Skin of body (tissue), 2 donors: Measurements from ENCODE around the gene TGM6. TPM values are rescaled to one million over a fixed set of nuclear protein-coding genes. Genes with fewer than 3 reads are reported as not detected.

Experiments used
- DNase-seq: peaks from one replicate; lab custom pipeline; 2025; lab: John Stamatoyannopoulos, UW
- total RNA-seq: library from RNA; depleted of rRNA; stranded (reverse); fragments of >200 nt; gene quantifications from one replicate; pipeline ENCODE4 v1.2.3, GENCODE V29; 2014

Gene TGM6
- total RNA-seq, 1 donor from 2014 or later = 6.1 TPM

DNA sequence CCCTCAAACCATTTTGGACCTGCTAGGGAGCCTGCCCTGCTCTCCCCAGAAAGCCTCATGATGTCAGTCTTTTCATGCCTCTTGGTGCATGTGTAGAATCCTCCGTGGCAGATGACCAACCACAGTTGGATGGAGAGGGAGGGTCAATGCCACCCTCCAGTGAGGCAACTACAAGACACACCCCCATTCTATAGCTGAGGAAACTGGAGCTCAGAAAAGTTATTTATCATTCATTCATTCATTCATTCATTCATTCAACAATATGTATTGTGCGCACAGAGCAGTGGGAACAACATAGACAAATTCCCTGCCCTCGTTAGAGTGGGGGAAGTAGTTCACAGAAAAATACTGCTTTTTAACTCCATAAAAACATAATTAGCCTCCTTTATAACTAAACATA, 73.1 kb downstream of the TGM6 start:
- DNase-seq = no peak

DNA sequence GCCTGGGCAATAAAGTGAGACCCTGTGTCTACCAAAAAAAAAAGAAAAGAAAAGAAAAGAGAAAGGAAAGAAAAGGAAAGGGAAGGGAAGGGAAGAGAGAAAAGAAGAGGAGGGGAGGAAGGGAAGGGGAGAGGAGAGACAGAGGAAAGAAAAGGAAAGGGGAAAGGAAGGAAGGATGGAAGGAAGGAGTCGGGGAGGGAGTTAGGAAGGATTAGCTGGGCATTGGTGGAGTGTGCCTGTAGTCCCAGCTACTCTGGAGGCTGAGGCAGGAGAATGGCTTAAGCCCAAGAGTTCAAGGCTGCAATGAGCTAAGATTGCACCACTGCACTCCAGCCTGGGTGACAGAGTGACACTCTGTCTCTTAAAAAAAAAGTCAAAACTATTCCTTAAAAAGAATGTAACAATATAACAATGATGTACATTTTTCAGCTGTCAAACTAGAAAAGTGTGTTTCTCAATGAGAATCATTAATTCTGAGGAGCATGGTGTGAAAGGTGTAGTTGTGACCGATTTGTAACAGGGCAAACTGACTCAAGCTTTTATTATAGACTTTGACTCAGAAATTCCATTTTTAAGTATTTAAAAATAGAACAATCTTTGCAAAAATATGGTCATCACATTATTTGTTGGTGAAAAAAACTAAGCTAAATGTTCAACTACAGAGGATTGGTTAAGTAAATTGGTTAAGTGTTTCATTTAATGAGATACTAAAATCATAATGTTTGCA, 75.2 kb downstream of the TGM6 start:
- no peak for DNase-seq

DNA sequence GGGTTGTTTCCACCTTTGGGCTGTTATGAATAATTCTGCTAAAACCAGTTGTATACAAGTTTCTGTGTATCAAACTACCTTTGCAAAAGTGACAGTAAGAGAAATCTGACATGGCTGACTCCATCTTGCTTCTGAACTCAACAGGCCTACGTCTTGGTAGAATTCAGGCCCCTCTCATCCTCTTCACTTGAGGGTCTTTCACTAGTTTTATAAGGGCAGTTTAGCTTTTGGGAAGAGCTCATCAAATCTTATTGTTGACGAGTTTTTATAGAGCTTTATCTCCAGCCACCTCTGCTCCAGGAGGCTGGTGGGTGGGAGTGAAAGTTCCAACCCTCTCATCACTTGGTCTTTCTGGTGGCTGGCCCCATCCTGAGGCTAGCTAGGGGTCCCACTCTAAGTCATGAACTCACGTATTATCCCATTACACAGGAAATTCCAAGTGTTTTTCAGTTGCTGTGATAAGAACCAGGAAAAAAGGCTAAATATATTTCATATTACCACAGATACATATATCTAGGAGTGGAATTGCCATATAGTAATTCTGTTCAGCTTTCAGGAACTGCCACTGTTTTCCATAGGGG, 78.3 kb downstream of the TGM6 start:
- DNase-seq = no peak

DNA sequence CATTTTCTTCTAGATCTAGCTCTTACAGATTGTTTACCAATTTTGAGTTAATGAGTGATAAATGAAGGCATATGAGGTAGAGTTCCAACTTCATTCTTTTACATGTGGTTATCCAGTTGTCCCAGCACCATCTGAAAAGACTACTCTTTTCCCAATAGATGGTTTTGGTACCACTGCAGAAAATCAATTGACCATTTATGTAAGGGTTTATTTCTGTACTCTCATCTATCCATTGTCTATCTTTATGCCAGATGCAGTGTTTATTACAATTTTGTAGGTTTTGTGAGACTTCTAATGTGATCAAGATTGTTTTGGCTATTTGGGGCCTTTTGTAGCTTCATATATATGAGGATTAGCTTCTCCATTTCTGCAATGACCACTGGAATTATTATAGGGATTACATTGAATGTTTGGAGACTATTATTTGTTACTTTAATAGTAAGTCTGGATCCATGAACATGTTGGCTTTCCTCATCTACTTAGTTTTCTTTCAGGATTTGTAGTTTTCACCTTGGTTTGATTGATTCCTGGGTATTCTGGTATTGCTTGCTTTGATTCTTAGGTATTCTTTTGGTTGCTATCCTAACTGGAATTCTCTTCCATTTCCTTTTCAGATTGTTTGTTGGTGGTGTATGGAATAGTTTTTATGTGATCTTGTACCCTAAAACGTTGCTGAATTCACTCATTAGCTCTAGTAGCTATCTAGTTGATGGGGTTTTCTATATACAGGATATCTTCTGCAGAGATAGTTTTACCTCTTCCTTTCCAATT, 79.5 kb downstream of the TGM6 start:
- no peak for DNase-seq

DNA sequence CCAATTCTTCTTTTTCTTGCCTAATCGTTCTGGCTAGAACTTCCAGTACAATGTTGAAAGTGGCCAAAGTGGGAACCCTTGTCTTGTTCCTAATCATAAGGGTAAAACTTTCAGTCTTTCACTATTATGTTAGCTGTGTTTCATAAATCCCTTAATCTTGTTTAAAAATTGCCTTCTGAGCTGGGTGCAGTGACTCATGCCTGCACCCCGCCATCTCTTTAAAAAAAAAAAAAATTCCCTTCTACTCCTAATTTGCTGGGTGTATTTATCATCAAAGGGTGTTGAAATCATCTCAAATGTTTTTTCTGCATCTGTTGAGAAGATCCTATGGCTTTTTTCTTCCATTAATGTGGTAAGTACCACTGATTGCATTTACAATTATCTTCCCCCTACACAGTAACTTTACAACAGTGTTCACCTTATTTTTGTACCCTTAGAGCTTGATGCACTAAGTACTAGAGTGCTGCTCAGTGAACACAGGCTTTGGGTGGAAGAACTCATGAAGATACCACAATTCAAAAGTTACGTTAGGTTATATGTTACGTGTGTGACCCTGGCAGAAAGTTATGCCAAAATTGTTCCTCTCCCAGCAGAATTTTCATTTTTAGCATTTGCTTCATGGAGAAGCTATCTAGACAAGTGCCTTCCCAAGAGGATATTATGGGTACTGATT, 80.2 kb downstream of the TGM6 start:
- no peak for DNase-seq

DNA sequence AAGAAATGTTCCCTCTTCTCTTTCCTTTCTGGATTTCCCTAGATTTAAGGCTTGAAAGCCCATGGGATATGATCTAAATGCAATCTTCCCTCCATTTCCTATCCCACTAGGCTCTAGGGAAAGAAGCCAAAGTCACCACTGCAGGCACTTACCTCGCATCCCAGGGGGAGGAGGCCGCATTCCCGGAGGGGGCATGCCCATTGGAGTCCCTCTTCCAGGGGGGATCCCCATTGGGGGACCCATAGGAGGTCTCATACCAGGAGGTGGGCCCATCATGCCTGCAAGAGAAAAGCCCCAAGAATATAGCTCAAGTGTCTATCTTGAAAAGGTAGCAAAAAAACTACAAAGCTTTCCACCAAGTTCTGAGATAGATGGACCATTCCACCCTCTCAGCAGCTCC, 81.8 kb downstream of the TGM6 start:
- no peak for DNase-seq

DNA sequence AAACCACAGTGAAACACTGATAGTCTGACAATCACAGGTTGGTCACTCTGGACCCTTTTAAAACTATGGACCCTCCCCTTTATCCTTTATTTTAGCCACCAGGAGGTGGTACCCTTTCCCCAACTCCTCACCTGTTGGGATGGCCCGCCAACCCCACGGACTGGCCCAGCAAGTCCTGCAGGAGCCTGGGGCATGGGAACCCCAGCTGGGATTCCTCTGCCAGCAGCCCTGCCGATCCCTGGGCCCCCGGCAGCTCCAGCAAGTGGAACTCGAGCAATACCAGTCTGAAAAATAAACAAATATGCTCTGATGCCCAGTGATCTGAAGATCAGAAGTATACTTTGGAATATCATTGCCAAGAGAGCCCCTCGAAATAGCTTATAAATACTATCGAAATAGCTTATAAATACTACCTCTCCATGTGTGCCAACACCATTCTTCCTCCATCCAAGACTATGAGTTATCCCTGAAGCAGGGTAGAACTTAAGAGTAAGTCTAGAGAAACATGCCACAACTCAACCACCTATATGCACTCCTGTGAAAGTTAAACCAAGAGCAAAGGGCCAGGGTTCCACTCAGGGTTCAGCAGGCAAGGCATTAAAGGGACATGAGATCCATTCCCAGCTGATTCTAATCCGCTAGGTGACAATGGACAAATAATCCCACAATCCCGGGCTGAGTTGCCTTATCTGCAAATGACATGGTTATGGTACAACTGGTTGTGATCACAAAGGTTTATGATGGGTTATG, 83.1 kb downstream of the TGM6 start:
- DNase-seq = no peak

DNA sequence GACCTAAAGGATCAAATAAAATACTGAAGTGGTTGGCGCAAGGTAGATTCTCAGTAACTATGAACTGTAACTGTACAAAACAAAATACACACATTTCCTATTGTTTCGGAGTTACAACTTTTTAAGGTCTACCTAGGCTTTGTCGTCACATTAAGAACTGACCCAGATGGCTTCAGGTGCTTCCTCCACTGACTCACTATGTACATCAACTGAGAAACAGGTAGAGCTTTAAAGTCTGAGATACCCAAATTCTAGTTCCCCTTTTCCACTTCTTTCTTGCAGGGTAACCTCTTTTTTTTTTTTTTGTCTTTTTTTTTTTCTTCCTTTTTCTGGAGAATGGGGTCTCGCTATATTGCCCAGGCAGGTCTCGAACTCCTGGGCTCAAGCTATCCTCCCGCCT, 84.4 kb downstream of the TGM6 start:
- no peak for DNase-seq

DNA sequence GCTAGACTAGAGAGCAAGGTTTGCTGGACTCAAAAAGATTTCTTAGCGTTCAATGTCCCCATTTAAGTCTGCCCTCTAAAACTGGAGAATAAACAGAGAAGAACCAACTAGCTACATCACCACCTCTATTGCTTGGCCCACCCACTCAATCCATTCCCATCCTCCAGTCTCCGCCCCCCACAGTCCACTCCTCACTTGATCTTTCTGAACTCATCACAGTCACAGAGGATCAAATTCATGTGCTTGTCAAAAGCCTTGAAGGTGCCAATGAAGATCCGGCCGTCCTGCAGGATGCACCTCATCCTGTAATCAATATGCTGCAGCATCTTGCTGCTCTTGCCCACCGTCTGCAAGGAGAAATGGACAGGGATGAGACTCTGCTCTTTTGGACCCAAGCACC, 86.7 kb downstream of the TGM6 start:
- DNase-seq = no peak

DNA sequence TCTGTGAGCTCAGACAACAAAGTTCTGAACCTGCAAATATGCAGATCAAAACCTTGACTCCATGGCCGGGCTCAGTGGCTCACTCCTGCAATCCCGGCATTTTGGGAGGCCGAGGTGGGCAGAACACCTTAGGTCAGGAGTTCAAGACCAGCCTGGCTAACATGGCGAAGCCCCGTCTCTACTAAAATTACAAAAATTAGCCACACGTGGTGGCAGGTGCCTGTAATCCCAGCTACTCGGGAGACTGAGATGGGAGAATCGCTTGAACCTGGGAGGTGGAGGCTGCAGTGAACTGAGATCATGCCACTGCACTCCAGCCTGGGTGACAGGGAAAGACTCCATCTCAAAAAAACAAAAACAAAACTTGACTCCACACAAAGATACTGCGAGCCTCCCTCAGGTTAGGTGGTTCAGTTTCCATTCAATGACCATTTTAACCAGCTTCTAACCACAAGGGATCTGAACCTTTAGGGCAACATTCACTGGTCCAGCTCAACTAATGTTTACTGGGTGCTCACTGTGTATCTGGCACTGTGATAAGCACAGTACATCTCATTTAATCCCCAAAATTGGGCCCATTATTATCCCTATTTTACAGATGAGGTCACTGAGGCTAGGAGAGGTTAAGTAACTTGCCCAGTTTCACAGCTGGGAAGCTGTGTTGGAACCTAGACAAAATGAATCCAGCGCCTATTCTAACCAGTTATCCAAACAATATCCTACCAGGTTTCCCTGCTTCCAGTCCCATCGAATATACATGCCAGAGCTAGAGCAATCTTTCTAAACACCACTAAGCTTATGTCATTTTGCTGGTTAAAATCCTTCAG, 88.1 kb downstream of the TGM6 start:
- no peak for DNase-seq

DNA sequence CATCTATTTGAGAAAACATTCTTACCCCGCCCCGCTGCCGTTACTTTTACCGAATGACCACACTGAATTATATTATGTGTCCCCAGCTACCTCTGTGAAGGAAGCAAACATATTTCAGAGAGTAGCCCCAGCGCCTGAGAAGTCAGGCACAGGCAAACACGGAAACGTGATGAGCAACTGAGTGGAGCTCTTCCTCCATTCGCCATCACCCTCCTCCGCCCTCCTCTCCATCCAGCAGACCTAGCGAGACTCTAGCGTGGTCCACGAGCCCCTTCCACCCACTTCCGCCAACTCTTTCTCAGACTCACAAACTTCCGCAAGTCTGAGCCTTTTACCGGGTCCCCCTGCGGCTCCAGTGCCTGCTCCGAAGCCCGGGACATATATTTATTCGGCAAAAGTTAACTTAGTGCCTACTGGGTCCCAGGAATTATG, 89.3 kb downstream of the TGM6 start:
- DNase-seq = no peak

DNA sequence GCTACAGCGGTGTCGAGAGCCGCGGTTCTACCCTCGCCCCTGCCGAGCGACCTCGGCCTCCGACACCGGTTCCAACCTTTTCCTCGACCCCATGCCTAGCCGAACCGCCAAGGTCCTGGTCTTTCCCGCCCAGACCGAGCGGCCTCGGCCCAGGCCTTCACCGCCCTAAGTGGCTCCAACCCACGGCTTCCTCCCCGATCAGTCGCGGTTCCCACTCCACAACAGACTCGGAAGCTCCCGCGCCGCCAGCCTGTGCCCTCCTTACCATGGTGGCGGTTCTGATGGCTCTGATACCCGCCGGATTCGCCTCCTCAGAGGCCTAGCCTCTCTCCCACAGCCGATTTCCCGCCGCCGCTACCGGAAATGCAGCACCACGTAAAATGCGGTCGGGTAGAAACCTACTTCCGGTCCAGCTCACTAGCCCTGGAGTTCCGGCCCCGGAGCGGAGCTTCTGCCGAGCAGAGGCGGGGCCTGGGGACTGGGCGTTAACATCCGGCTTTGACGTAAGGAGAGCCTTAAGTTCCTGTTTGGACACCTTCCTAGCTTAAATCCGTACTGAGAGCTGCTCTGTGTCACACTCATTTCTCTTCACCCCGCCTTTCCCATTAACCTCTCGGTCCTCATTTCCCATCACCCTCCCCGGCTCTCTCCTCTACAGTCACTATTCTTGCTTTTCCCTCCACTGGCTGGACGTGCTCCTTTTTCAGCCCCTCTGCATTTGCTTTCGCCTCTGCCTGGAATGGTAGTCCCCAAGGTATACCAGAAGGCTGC, 89.9 kb downstream of the TGM6 start, which contains the start of gene SNRPB:
SNRPB (minus strand) TSS at position 367 of the 771 bp plus-strand sequence; CDS start at position 268, 99 bp downstream.
- peak; percentile 99 for DNase-seq

DNA sequence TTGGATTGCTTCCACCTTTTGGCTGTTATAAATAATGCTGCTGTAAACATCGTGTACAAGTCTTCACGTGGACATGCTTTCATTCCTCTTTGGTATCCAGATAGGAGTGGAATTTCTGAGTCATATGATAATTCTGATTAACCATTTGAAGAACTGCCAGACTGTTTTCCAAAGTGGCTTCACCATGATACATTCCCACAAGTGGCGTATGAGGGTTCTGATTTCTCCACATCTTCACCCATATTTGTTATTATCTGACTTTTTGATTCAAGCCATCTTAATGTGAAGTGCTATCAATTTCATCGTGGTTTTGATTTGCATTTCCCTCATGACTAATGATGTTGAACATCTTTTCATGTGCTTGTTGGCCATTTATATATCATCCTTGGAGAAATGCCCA, 92.8 kb downstream of the TGM6 start:
- DNase-seq = no peak

DNA sequence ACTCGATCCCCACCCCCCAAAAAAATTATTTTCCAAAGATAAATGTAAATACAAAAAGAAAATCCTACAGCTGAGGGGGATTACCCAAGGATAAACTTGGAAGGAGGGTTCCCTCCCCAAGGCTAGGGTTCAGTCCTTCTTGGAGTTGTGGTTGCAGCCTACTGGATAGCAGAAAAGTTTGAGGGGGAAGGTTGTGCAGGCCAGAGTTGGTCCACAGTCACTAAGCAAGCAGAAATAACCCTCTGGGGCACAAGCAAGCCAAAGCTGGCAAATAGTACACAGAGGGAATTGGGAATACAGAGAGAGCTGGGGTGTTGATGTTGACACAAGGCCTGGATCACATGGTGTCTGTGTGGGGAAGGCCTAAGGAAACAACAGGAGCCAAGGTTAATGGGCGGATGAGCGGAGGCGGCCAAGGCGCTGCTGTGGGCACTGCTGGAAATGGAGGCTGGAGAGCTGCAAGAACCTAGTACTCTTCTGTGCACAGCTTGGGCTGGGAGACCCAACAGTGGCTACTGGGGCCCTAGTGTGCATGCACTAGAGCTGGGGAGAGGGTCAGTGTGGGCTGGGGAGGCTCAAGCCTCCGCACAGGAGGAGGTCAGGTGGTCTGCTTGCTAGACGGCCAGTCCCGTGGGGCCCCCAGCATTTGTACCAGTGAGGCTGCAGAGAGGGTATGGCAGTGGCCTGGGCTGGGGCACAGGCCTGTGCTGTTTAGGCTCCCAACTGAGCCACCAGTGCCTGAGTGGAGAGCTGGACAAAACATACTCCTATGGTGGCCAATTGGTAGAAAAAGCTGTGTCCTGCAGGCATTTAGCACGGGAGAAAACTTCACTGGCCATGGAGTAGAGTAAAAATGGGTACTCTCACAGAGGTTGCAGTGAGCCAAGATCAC, 95.4 kb downstream of the TGM6 start:
- DNase-seq = no peak

DNA sequence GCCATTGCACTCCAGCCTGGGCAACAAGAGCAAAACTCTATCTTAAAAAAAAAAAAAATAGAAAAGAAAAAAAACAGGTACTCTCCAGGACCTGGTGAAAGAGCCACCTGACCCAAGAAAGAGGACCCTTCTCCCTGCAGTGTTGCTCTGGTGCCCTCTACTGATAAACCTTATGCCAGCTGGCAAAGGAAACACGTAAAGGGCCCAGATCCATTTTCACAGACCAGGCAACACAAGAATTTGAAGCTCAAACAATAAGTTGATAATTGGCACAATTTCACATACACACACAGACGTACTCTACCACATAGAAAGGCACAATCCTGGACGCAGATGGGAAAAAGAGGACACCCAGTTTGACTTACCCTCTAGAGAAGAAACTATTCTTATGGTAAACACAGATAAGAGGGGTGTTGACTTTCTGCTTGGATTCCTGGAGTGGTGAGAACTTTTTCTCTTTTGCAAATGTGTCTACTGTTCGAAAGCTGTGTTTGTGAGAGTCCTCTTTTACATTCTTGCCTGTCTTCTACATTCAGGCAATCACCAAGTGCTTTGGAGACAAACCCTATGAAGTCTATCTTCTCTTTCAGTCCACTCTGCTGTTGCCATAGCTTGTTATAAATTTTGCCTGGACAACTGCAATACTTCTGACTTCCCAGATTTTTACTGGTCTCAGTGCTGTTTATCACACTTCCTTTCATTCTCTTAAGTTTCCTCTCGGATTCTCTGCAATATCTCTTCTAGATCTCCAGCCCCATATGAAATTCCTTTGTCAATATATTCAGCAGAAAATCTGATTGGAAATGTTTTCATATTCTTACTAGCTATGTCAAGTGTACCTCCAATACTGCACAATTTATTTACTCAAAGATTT, 96.3 kb downstream of the TGM6 start:
- DNase-seq = no peak

DNA sequence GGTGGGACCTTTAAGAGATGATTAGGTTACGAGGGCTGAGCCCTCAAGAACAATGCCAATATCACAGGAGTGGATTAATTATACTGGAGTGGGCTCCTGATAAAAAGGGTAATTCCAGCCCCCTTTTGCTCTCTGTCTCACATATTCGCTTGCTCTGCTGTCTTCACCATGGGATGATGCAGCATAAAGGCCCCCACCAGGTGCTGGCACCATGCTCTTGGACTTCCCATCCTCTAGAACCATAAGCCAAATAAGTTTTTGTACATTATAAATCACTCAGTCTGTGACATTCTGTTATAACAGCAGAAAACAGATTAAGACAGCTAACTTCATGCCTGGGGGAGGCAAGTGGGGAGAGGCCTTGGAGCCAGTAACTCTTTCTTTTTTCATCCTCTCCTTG, 99.7 kb downstream of the TGM6 start:
- no peak for DNase-seq
